Vagina (tissue), 2 donors: Measurements from ENCODE around the gene DTD1. TPM values are rescaled to one million over a fixed set of nuclear protein-coding genes. Genes with fewer than 3 reads are reported as not detected.

Source experiments
- DNase-seq, 2 donors: peaks; one replicate each; pipeline ENCODE4 v3.0.0-alpha.2; 2017; ENCODE audit errors: extremely low spot score in 2 of 2
- H3K27ac ChIP-seq: fragments of 200-600 bp; sonication (generic); one replicate; pipeline ENCODE4 v1.5.1; 2019
- H3K27me3 ChIP-seq: fragments of 200-600 bp; sonication (generic); one replicate; pipeline ENCODE4 v1.5.1; 2019
- H3K36me3 ChIP-seq, 2 donors: fragments of 200-600 bp; sonication (generic); one replicate each; pipeline ENCODE4 v1.5.1; 2017 to 2019
- H3K4me1 ChIP-seq: fragments of 200-600 bp; sonication (generic); one replicate; pipeline ENCODE4 v1.5.1; 2019
- H3K4me3 ChIP-seq, 2 donors: fragments of 200-600 bp; sonication (generic); 1 replicate in 1 of 2; 2 replicates in 1 of 2; pipeline ENCODE4 v1.5.1; 2016 to 2019
- H3K9me3 ChIP-seq: fragments of 200-600 bp; sonication (generic); one replicate; pipeline ENCODE4 v1.5.1; 2019
- POLR2A ChIP-seq, 2 donors: fragments of 450-650 bp; IDR thresholded peaks; one replicate each; pipeline ENCODE4 v1.6.1; 2017; ENCODE audit warnings: antibody characterized with exemption in 2 of 2, mild to moderate bottlenecking in 2 of 2, moderate library complexity in 2 of 2
- POLR2AphosphoS5 ChIP-seq, 2 donors: sonication (generic); formaldehyde crosslinking; IDR thresholded peaks; one replicate each; pipeline ENCODE4 v1.9.0; 2017; ENCODE audit warnings: antibody characterized with exemption in 2 of 2, mild to moderate bottlenecking in 2 of 2, low read depth in 1 of 2; ENCODE audit not compliant: insufficient read depth in 1 of 2
- intact Hi-C: fragments of 100-400 bp; cut with DNase I; formaldehyde crosslinking; loops from one replicate; pipeline ENCODE4 v1.15.1; 2023
- total RNA-seq: library from RNA; depleted of rRNA; stranded (reverse); fragments of >200 nt; gene quantifications from one replicate; pipeline ENCODE4 v1.2.3, GENCODE V29; 2016
- TF ChIP-seq, protein P1 (sequence below), 3 experiments: fragments of 450-650 bp in 2 of 3; fragments of 200-600 bp in 1 of 3; sonication (generic) in 1 of 3; IDR thresholded peaks; one replicate each; pipeline ENCODE4 v1.5.1; 2017 to 2019; ENCODE audit warnings: antibody characterized with exemption in 3 of 3, mild to moderate bottlenecking in 2 of 3, moderate library complexity in 2 of 3

The DTD1 gene
- total RNA-seq, 1 donor from 2014 or later, result 24.1 TPM

- TF ChIP-seq POLR2AphosphoS5 (IDR thresholded peaks at IDR 0.05; ENCODE audit: insufficient read depth in 1 of 2, low read depth in 1 of 2) (no peak), POLR2A (IDR thresholded peaks at IDR 0.05) (no peak)
- TF ChIP-seq, protein P1, sequence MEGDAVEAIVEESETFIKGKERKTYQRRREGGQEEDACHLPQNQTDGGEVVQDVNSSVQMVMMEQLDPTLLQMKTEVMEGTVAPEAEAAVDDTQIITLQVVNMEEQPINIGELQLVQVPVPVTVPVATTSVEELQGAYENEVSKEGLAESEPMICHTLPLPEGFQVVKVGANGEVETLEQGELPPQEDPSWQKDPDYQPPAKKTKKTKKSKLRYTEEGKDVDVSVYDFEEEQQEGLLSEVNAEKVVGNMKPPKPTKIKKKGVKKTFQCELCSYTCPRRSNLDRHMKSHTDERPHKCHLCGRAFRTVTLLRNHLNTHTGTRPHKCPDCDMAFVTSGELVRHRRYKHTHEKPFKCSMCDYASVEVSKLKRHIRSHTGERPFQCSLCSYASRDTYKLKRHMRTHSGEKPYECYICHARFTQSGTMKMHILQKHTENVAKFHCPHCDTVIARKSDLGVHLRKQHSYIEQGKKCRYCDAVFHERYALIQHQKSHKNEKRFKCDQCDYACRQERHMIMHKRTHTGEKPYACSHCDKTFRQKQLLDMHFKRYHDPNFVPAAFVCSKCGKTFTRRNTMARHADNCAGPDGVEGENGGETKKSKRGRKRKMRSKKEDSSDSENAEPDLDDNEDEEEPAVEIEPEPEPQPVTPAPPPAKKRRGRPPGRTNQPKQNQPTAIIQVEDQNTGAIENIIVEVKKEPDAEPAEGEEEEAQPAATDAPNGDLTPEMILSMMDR (IDR thresholded peaks at IDR 0.05), result no peak
- no peak overlapping the region for H3K27ac ChIP-seq
- no peaks in the 10 kb centered on the region for H3K36me3 ChIP-seq
- H3K9me3 ChIP-seq, result no peaks in the 10 kb centered on the region
- H3K27me3 ChIP-seq, result no peaks in the 10 kb centered on the region
- DNase-seq, result no peak
- H3K4me1 ChIP-seq, result no peaks in the 10 kb centered on the region
- intact Hi-C loops, result no loop called here
- no peak overlapping the region for H3K4me3 ChIP-seq
Measured at GRCh38 chr20:18788021-18788420, 200.2 kb downstream of the DTD1 start.

DNA sequence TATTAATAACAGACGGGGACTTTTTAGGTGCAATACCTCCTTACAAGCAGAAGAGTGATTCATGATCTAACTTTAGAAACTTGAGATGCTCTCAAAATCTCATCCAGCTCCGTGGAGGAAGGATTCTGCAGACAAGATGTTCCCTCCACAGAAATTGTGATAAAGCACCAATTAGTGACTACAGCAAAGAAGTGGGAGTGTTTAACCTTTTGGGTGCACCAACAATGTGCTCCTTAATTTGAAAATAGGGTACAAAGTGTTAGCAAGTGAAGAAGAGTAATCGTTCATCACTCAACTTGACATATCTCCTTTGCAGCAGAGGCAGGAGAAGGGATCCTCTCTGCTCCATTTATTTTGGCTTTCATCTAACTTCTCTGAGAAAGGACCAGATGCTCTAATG, 202.9 kb downstream of the DTD1 start:
- DNase-seq, result no peak
- TF ChIP-seq, protein P1 (IDR thresholded peaks at IDR 0.05), result no peak
- no peak for TF ChIP-seq POLR2A (IDR thresholded peaks at IDR 0.05)
- no peak for TF ChIP-seq POLR2AphosphoS5 (IDR thresholded peaks at IDR 0.05; ENCODE audit: insufficient read depth in 1 of 2, low read depth in 1 of 2)
- Histone ChIP-seq H3K27me3 (no peaks in the 10 kb centered on the region), H3K4me1 (peaks cover 6% of the 10 kb centered on the region), H3K9me3 (no peaks in the 10 kb centered on the region), H3K27ac (no peak overlapping the region), H3K36me3 (no peaks in the 10 kb centered on the region), H3K4me3 (no peak overlapping the region)
- intact Hi-C loops, result no loop called here

DNA sequence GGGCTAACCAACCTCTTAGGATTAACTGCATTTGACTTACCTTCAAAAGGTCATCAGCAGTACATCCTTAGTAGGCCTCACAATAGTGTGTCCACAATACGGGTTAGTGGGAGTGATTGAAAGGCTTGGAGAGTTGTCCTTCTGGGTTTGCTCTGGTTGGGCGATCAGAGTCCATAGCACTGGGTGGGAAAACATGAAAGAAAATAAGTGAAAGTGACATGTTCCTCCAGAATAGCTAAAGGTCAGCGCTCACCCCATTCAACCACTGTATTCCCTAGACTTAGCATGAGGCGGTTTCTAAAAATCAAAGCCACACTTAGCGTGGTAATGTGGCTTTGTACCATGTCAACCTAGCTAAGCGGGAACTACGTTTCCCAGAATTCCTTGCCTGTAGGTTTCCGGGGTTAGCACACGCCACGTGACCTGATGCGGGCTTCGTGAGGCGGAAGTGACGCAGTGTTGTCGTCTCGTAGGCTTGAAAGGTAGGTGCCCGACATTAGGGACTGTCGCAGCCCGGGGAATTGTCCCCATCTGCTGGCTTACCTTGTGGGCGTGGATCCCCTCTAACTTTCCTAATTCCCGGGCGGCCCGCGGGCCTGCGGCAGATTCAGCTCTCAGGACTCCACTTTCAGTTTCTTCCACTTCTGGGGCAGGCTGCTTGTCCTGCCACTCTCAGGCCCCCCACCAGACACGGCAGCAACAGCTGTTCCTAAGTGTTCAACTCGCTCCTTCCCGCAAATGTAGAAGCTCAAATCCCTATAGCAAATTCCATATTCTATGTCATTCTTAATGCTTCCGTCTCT, 206.0 kb downstream of the DTD1 start:
- H3K4me1 ChIP-seq, result peaks cover 6% of the 10 kb centered on the region
- TF ChIP-seq POLR2A (IDR thresholded peaks at IDR 0.05) (peak in 1 of 2 donors; percentile 57), POLR2AphosphoS5 (IDR thresholded peaks at IDR 0.05; ENCODE audit: insufficient read depth in 1 of 2, low read depth in 1 of 2) (peak; percentile 94 to 96)
- TF ChIP-seq, protein P1 (IDR thresholded peaks at IDR 0.05), result no peak
- H3K4me3 ChIP-seq, result peak overlapping the region; percentile 55 to 68
- H3K27me3 ChIP-seq, result no peaks in the 10 kb centered on the region
- peak overlapping the region; percentile 87 for H3K27ac ChIP-seq
- H3K9me3 ChIP-seq, result no peaks in the 10 kb centered on the region
- H3K36me3 ChIP-seq, result no peaks in the 10 kb centered on the region
- intact Hi-C loops, result no loop called here
- peak in 1 of 2 donors; percentile 90 for DNase-seq

DNA sequence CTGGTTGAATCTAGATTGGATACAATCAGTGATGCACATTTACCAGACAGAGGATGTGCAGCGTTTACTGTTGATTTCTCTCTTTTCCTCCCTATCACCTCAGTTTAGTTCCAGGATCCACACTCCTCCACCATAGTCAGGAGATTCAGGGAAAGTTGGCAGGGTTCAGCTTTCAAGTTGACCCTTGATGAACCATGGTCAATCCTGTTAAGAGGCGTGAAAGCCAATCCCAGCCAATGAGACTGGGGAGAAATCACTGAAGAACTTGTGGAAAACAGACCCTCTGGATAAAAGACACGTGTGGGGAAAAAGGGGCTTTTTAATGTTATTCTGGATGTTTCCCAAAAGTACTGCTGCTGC, 206.6 kb downstream of the DTD1 start:
- Histone ChIP-seq H3K36me3 (no peaks in the 10 kb centered on the region), H3K27ac (peak overlapping the region; percentile 87), H3K9me3 (no peaks in the 10 kb centered on the region), H3K4me1 (peaks cover 6% of the 10 kb centered on the region), H3K27me3 (no peaks in the 10 kb centered on the region), H3K4me3 (peak overlapping the region; percentile 55 to 68)
- TF ChIP-seq POLR2A (IDR thresholded peaks at IDR 0.05) (no peak), POLR2AphosphoS5 (IDR thresholded peaks at IDR 0.05; ENCODE audit: insufficient read depth in 1 of 2, low read depth in 1 of 2) (no peak)
- TF ChIP-seq, protein P1 (IDR thresholded peaks at IDR 0.05), result no peak
- no peak for DNase-seq
- intact Hi-C loops, result no loop called here

DNA sequence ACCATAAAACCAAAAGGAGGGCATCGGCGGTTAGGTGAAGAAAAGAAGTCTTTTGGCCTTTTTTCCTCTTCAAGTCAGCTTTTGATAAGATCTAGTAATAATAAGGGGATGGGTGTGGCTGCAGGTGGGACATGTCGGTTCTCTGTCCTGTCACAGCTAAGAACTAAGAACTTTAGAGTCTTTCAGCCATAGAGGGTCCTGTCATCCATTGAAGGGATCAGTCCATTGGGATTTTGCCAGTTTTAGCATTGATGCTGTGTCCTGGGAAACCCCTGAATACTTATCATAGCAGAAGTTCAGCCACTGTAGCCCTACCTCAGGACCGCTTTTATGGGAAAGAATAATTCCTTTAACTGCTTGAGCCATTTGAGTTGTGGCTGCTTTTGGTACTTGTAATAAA, 207.5 kb downstream of the DTD1 start:
- intact Hi-C loops, result no loop called here

More for the DNA sequence above, 207.5 kb downstream of the DTD1 start:
- TF ChIP-seq, protein P1 (IDR thresholded peaks at IDR 0.05), result no peak
- no peak for TF ChIP-seq POLR2AphosphoS5 (IDR thresholded peaks at IDR 0.05; ENCODE audit: insufficient read depth in 1 of 2, low read depth in 1 of 2)
- no peak for TF ChIP-seq POLR2A (IDR thresholded peaks at IDR 0.05)
- H3K4me1 ChIP-seq, result peaks cover 6% of the 10 kb centered on the region
- no peak overlapping the region for H3K27ac ChIP-seq
- no peaks in the 10 kb centered on the region for H3K36me3 ChIP-seq
- DNase-seq, result no peak
- no peaks in the 10 kb centered on the region for H3K27me3 ChIP-seq
- no peaks in the 10 kb centered on the region for H3K9me3 ChIP-seq
- no peak overlapping the region for H3K4me3 ChIP-seq
